Activated naive CD4-positive, alpha-beta T cell (primary cell): ENCODE data around the gene TBC1D5.

Experiments used
- DNase-seq, 4 experiments: peaks; one replicate each; lab custom pipeline; 2025; lab: John Stamatoyannopoulos, UW

Gene TBC1D5

DNA sequence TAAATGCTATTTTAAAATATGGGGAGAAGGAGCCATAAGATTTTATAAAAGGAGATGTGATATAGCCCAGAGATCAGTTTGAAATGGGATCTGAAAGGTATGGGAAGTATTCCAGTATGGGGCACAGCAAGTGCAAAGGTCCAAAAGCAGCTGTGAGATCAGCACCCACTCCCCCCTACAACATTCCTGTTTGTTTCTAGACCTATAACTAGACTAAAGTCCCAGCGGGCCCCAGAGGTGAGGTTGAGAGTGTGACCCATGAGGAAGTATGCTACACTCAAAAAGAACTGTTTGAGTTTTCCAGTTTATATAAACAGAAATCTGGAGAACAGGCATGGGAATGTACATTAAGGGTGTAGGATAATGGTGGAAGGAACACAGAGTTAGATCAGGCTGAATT lies 152.5 kb downstream of the TBC1D5 start:
- no peak for DNase-seq

DNA sequence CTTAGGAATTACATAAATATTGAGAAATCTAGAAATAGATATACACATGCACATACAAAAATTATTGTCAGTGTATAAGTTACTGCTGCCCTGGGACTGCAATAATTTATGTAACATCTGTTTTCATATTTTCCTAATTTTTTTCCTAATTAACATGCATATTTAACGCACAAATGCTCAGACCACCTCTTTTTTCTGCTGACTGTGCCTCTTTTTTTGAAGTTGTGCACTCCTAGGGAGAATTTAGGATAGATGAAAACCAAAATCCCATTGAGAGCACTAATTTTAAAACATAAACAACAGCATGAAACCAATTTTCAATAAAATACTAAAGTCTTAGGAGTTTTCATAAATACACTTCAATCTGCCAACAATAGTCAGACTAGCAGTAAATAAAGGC lies 154.0 kb downstream of the TBC1D5 start:
- DNase-seq, result no peak

DNA sequence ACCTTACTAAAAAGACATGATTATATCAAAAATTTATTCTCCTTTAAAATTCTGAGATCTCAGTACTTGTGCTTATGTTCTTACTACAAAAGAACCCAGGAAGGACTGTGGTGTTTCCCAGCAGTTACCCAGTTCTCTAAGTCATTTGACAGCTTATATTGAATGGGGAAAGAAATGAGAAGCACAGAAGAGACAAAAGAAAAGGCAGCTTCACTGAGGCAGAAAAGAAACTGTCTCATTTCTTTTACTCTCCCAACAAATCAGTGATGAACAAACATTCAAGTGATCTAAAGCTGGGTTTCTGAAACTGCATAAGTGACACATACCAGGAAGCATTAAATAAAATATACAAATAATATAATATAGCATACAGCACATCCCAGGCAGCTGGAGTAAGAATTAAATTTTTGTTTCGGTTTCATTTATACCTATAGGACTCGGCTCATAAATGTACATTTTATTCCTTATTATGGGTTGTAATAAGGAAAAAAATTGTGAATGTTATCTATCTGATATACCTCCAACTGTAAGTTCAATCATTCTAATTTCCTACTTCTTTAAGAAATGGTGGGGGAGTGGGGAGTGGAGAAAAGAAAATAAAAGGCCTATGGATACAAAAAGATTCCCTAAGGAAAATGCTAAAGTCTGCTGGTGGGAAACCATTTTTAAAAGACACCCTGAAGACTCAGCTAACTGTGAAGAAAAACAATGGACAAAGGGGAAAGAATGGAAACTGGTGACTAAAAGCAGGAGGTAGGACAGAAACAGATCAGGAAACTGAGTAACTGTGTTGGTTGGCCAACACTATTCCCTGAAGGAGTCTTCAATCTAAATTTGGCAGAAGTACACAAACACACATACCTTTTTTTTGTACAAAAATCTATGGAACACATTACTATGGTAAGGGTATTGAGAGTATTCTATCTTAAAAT lies 156.8 kb downstream of the TBC1D5 start:
- DNase-seq, result no peak

DNA sequence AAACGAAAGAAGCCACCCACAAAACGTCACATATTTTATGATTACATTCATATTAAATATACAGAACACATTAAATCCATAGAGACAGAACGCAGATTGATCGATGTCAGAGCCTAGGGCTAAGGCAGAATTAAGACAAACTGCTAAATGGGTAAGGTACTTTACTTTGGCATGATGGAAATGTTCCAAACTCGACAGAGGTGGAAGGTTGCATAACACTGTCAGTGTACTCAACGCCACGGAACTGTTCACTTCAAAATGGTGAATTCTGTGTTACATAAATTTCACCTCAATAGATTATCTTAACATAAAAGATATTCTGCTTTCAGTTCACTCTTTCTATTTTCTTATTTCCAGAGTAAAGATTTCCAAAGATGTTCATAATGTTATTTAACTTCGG lies 158.4 kb downstream of the TBC1D5 start:
- DNase-seq, result no peak

DNA sequence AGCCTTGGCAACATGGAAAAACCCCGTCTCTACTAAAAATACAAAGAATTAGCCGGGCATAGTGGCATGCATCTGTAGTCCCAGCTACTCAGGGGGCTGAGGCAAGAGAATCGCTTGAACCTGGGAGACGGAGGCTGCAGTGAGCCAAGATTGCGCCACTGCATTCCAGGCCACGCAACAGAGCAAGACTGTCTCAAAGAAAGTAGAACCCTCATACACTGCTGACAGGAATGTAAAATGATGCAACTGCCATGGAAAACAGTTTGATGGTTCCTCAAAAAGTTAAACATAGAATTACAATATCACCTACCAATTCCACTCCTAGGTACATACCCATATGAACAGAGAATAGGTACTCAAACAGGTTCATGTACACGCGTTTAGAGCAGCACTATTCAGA lies 158.9 kb downstream of the TBC1D5 start:
- DNase-seq, result no peak

DNA sequence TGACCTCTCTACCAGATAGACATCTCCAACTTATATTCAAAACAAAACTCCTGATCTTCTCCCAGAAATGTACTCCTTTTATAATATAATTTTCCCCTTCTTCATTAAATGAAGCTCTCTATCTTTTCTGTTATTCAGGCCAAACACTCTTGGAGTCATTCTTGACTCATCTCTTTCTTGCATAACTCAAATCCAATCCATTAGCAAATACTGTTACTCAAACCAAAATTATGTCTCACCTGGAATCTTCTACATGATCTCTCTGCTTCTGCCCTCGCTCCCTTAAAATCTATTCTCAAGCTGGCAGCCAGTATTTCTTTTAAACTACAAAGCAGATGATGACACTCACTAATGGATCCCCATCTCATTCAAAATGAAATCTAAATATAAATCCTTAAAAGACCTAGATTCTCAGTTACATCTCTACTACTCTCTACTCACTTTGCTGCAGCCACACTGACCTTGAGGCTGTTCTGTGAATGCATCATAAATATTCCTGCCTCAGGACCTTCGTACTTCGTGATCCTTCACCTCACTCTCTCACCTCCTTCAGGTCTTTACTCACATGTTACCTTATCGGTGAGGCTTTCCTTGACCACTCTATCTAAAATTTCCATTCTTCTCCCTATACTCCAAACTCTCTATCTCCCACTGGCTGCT lies 160.9 kb downstream of the TBC1D5 start:
- no peak for DNase-seq

DNA sequence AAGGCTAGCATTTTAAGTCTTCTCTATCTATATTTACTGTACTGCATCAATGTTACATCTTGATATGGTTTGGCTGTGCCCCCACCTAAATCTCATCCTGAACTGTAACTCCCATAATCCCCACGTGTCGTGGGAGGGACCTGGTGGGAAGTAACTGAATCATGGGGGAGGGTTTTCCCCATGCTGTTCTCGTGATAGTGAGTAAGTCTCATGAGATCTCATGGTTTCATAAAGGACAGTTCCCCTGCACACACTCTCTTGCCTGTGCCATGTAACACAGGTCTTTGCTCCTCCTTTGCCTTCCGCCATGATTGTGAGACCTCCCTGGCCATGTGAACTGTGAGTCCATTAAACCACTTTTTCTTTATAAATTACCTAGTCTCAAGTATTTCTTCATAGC lies 161.5 kb downstream of the TBC1D5 start:
- DNase-seq, result no peak

DNA sequence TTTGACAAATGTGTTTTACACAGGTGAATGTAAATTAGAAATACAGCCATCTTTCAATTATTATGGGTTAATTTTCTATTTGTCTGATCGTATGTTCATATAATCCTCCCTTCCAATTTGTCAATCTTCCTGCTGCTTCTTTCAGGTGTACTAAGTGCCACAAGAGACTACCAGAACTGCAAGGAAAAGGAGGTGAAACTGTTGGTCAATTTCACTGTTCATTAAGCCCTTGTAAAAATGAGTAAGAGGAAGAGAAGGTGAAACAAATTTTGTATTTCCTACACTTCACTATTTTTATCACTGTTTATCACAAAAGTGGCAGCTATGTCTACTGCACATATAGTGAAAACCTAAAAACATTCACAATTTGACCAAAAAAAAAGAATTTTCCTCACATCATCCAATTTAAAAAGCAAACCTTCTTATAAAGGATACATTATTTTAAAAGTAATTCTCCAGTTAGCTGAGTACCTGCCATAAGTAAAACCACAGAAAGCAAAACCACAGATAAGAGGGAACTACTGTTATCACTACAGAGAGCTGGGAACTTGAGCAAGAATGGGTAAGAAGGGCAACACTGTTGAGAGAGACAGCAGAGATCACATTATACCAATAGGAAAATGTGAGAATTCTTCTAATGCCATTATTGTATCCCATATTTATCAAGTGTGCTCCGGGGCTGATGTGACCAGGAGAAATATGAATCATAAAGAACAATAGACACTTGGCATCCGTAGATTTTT lies 163.0 kb downstream of the TBC1D5 start:
- DNase-seq, result no peak

DNA sequence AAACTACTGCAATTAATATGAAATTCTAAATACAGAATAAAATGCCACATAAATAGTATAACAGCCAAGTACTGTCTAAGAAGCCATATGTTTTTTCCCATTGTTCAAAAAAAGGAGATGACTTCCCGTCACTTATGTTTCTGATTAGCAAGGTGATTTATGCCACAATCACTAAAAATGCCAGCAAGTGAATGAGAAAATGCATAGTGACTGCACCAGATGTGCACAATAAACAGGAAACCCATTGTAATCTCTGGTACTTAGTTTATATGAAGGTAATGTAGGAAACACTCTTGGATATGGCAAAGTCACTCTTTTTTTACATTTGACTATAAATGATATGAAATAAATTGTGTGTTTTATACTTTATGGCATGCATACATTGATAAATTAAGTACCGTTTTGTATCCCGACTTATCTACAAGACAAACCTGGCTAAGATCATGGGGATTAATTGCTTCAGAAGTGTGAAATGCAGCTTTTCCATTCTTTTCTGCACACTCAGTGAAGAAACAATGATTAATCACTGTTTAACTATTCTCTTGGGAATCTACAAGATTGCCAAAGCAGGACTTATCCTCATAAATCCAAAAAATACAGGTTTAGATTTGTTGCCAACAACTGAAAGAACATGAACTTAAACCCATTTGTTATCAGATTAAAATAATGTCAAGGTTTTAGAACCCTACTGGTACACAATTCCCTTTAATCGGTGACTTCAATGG lies 164.5 kb downstream of the TBC1D5 start:
- no peak for DNase-seq

DNA sequence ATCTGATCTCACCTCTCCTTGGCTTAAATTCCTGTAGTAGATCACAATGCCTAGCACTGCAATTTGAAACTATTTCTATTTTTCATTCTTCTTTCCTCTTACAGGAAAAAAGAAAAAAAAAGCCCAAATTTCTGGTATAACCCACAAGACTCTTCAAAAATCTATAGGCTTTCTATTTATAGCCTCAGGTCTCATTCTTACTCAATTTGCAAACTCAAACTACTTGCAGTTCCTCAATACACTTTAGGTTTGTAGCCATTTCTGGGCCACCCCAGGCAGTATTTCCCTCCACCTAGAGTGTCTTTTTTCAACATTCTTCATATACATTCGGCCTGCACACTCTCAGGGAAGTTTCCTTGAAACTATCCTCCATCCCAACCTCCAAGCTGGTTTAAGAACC lies 169.0 kb downstream of the TBC1D5 start:
- no peak for DNase-seq

DNA sequence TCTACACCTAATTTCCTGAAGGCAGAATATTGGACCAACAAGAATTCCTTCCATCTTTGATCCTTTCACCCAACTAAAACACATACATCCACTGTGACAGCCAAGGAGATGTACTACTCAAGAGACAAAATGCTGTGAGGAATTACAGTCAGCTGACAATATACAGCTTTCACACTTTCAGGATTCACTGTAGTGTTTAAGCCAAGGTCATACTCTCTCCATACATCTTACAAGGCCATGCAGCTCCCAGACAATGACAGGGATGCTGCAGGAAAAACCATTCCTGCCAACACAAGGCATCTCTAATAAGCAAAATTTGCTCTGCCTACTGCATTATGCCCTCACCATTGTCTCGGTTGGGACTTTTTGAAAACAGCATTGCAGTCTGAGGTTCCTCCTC lies 170.7 kb downstream of the TBC1D5 start:
- no peak for DNase-seq

DNA sequence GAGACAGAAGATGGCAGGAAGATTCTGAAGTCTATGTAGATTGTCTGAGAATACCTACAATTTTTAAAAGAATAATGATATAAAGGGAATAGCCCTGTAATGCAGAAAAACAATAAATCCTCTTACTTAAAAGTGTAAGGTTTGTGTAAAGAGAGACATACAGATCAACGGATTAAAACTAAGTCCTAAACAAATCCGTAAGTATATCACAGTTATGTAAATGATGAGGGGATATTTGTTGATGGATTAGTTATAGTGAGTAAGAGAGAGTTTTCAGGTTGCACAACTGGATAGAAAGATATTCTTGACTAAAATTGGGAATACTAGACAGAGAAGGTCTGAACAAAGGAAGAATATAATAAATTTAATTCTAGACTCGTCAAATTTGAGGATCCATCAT lies 179.6 kb downstream of the TBC1D5 start:
- DNase-seq, result no peak

DNA sequence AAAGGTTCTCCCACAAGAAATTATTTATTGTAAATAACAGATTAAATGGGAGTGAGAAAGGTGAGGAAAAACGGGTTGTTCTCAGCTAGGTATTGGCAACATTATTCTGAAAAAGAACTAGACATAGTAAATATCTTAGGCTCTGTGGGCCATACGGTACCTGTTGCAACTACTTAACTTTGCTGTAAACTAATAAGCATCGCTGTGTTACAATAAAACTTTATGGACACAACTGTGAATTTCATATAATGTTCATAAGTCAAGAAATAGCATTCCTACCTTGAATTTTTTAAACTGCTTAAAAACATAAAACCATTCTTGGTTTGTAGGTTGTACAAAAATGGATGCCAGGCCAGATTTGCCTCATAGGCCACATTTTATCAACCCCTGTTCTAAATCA lies 183.9 kb downstream of the TBC1D5 start:
- no peak for DNase-seq

DNA sequence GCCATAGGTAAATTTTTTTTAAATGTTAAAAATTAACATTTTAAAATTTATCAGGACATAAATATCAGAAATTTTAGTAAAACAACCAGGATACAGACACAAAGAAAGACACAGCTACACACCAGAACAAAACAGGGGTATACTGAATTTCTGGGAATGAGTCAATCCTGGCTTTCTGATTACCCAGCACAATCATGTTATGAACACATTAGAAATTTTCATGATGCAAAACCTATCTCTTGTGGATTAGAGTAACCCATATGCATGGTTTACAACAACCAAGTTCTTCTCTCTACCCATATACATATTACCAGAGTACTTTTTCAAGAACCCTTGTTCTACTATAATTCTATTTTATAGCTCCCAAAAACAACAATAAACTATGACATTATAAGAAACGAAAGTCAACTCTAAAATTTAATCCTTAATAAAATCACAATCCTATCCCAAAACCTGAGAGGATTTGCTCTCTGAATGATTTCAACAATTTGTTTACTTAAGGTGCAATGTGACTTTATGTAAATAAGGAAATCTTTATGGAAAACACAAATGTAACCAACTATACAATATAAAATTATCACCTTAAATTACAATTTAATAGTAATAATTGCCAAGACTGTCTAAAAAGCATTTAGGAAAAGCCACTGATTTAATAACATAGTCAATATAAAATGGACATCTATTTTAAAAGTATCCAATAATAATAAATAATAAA lies 184.5 kb downstream of the TBC1D5 start:
- no peak for DNase-seq

DNA sequence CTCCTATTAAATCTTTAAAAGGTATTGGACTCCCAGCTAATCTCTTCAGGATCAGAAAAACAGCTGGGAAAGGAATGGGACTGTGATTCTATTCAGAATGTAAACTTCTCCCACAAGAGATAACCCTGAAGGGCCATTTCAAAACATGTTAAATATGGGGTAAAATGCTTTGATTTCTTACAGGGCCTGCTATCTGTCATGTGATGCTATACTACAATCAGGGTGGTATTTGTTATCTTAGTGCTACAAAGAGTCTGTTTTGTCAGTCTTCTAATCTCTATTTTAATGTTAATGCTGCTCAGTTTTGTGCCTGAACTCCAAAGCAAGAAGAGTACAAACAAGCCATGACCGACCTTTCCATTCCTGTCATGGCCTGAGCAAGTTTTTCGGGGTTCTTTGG lies 186.9 kb downstream of the TBC1D5 start:
- DNase-seq, result no peak

DNA sequence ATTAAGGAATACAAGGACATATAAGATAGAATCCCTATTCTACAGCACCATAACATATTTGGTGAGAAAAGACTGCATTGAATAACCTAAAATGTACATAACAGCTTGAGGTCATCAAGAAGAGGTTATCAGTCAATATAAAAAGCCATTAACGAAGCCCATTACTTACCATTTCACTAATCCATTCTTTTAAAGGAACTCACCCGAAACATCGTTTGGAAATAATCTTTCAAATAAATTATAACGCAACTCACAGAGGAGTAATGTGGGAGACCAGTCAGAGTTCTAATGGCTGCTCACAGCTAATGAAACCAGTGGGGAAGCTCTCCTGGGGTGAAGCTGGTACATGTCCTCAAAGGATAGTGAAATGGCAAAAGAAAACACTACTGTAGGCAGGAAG lies 188.4 kb downstream of the TBC1D5 start:
- DNase-seq, result no peak

DNA sequence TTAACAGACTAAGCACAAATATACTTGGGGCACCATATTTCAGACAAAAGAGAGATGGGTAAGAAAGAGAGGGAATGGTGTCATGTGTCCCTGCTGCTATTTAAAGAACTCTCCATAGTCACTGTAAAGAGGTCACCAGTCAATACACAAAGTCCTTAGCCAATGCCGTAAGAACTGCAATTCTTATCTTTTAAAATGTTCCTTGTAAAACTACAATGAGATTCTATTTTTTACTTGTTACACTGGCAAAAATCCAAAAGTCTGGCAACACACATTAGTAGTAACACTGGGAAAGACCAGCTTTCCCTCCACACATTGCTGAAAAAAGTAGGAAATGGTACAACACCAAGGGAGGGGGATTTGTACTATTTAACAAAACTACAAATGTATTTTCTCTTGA lies 189.4 kb downstream of the TBC1D5 start:
- DNase-seq, result no peak

DNA sequence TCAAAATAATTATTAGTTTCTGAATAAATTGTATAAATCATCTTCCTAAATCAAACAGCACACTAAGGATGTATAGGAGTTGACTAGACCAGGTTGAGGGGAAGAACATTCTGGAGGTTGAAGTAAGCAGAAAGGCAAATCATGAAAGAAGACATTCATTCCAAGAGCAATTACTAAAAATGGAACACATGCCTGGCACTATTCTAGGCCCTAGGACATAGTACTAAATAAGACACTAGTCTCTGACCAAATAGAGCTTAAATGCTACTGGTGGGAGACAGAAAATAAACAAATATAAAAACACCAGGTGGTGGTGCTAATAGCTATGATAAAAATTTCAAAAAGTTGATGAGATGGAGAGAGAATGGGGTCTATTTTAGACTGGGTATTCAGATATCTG lies 190.1 kb downstream of the TBC1D5 start:
- no peak for DNase-seq

DNA sequence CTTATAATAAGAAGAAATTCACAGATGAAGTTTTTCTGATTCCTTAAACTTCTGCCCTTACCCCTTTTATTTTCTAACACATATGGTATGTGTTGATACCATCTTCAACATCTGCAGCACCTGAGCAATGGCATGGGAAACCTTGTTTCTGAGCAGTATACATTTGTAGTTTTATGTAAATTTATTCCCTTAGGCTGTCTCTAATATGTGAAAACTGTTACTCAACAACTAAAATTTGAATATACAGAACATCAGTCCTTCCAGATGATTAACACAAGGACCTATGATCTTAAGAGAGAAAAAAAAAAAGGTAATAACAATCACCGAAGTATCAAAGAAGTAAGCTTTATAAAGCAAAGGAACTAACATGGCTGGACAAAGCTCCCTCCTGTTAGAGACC lies 190.5 kb downstream of the TBC1D5 start:
- DNase-seq, result no peak

DNA sequence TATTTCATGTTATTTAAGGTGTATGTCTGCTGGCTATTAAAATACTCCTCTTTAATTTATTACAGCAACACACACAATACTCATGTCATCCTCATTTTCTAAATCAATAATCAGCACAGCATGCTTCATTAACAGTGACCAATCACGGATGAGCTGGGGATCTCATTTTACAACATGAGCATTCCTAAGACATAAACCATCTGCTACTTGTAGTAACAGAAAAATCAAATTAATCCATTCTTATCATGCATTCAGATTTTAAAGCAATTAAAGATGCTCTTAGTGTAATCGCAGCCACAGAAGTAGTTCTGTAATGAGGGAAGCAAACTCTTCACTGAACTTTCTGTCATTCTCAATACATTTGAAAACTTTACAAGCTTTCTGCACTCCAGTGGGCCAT lies 191.1 kb downstream of the TBC1D5 start:
- DNase-seq, result no peak

DNA sequence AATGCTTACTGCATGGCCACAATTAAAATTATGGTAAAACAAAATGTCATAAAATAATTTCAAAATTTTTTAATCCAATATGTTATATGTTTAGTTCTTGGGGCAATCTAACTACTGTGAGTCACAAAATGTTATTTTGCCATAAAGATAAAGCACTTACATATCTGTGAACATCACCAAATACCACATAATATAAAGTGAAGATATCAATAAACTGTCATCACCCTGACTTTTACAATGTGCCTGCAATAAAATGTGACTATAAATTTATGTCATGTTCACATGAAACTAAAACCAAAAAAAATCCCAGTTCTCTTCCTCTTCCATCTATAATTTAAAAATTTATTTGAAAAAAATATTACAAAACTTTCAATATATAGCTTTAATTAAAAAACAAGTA lies 191.8 kb downstream of the TBC1D5 start:
- DNase-seq, result no peak
